GM23248 (cell line): ENCODE data around the gene ZNF614. TPM values are rescaled to one million over a fixed set of nuclear protein-coding genes. Genes with fewer than 3 reads are reported as not detected.
"Not testable (repeated sequence)": the region's sequence is repeated elsewhere in the genome, so short reads cannot be mapped to it uniquely, and the experiment has no call there.

Source experiments
- DNase-seq: peaks from one replicate; pipeline ENCODE4 v3.0.0-alpha.2; 2015
- H2AFZ ChIP-seq: fragments of 200-600 bp; sonication (generic); 2 replicates; pipeline ENCODE4 v1.6.1; 2016; ENCODE audit warnings: antibody characterized with exemption
- H3F3A ChIP-seq: fragments of 200-600 bp; sonication (generic); 2 replicates; pipeline ENCODE4 v1.6.1; 2016; ENCODE audit warnings: mild to moderate bottlenecking, antibody characterized with exemption, mixed run types; ENCODE audit not compliant: insufficient read depth
- H3K27ac ChIP-seq: fragments of 200-600 bp; sonication (generic); 2 replicates; pipeline ENCODE4 v1.5.1; 2016; ENCODE audit warnings: mild to moderate bottlenecking
- H3K27me3 ChIP-seq: fragments of 200-600 bp; sonication (generic); replicated peaks from 2 replicates; pipeline ENCODE4 v1.6.1; 2016; ENCODE audit warnings: mild to moderate bottlenecking; ENCODE audit not compliant: insufficient read depth
- H3K36me3 ChIP-seq: fragments of 200-600 bp; sonication (generic); 2 replicates; pipeline ENCODE4 v1.6.1; 2016; ENCODE audit warnings: low read depth, mild to moderate bottlenecking
- H3K4me1 ChIP-seq: fragments of 200-600 bp; sonication (generic); 2 replicates; pipeline ENCODE4 v1.6.1; 2016; ENCODE audit warnings: mild to moderate bottlenecking; ENCODE audit not compliant: insufficient read depth
- H3K4me2 ChIP-seq: fragments of 200-600 bp; sonication (generic); one replicate; pipeline ENCODE4 v1.6.1; 2016; ENCODE audit warnings: mild to moderate bottlenecking; ENCODE audit not compliant: unreplicated experiment
- H3K4me3 ChIP-seq: fragments of 200-600 bp; sonication (generic); 2 replicates; pipeline ENCODE4 v1.5.1; 2016; ENCODE audit warnings: mild to moderate bottlenecking
- H3K79me2 ChIP-seq: fragments of 200-600 bp; sonication (generic); 2 replicates; pipeline ENCODE4 v1.6.1; 2016; ENCODE audit warnings: mild to moderate bottlenecking; ENCODE audit not compliant: insufficient read depth
- H3K9ac ChIP-seq: fragments of 200-600 bp; sonication (generic); 2 replicates; pipeline ENCODE4 v1.6.1; 2016; ENCODE audit warnings: mild to moderate bottlenecking
- H3K9me2 ChIP-seq: fragments of 200-600 bp; sonication (generic); 2 replicates; pipeline ENCODE4 v1.6.1; 2016; ENCODE audit warnings: mixed run types, mild to moderate bottlenecking, moderate library complexity; ENCODE audit not compliant: insufficient read depth
- H3K9me3 ChIP-seq: fragments of 200-600 bp; sonication (generic); one replicate; pipeline ENCODE4 v1.6.1; 2017; ENCODE audit warnings: low read depth
- H4K20me1 ChIP-seq: fragments of 200-600 bp; sonication (generic); 2 replicates; pipeline ENCODE4 v1.6.0; 2016; ENCODE audit not compliant: insufficient read depth
- EZH2 ChIP-seq: fragments of 200-600 bp; sonication (generic); IDR thresholded peaks from 2 replicates; pipeline ENCODE4 v1.6.1; 2018; ENCODE audit warnings: antibody characterized with exemption, mild to moderate bottlenecking; ENCODE audit not compliant: insufficient read depth, poor library complexity, severe bottlenecking
- EZH2phosphoT487 ChIP-seq: fragments of 200-600 bp; sonication (generic); IDR thresholded peaks from 2 replicates; pipeline ENCODE4 v1.6.1; 2018; ENCODE audit warnings: antibody characterized with exemption, moderate library complexity, mild to moderate bottlenecking, low read depth; ENCODE audit not compliant: insufficient read depth
- WGBS, 2 experiments: methylation state at CpG; one replicate each; pipeline ENCODE4 v1.1.6; 2015 to 2017; ENCODE audit warnings: low lambda C conversion rate in 2 of 2, low coverage in 1 of 2; ENCODE audit errors: missing lambda C conversion rate in 2 of 2; 5-methylcytosine and 5-hydroxymethylcytosine counted together
- in situ Hi-C: fragments of 300-500 bp; cut with MboI; formaldehyde crosslinking; loops from 2 replicates; pipeline ENCODE4 v1.15.0; 2020
- polyA plus RNA-seq: library from polyadenylated mRNA; unstranded; fragments of >200 nt; fragmentation: Nextera tagmentation; extraction: Ambion mirVana; gene quantifications from 2 replicates; pipeline ENCODE4 v1.2.1, GENCODE V29; 2016
- total RNA-seq: library from RNA; depleted of rRNA; stranded (reverse); fragments of >200 nt; shearing (Covaris generic); gene quantifications from 2 replicates; pipeline ENCODE4 v1.2.3, GENCODE V29; 2014

The ZNF614 gene
- total and polyA plus RNA-seq, 2 experiments from 2014 or later = 7.1 to 8.5 TPM

DNA sequence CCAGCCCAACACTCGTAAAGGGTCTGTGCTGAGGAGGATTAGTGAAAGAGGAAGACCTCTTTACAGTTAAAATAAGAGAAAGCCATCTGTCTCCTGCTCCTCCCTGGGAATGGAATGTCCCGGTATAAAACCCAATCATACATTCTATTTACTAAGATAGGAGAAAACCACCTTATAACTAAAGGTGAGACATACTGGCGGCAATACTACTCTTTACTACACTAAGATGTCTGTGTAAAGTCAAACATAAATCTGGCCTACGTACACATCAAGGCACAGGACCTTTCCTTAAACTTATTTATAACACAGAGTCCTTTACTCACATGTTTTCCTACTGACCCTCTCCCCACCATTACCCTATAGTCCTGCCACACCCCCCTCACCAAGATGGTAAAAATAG, 44.8 kb downstream of the ZNF614 start:
- no peak overlapping the region for H3K9ac ChIP-seq
- peaks cover 82% of the 10 kb centered on the region for H3K79me2 ChIP-seq
- in situ Hi-C loops = no loop called here
- H4K20me1 ChIP-seq = no peaks in the 10 kb centered on the region
- no peak overlapping the region for H3K4me3 ChIP-seq
- peaks cover 10% of the 10 kb centered on the region; the same call in 1 of the 2 replicates for H3K36me3 ChIP-seq
- H3K27me3 ChIP-seq = no peaks in the 10 kb centered on the region
- H3K9me2 ChIP-seq = no peaks in the 10 kb centered on the region
- TF ChIP-seq EZH2 = no peak
- TF ChIP-seq EZH2phosphoT487 = no peak
- H3K4me1 ChIP-seq = peaks cover 9% of the 10 kb centered on the region; the same call in 1 of the 2 replicates
- no peaks in the 10 kb centered on the region for H3K9me3 ChIP-seq
- no peak overlapping the region for H3K27ac ChIP-seq
- no peak overlapping the region for H3K4me2 ChIP-seq
- no peaks in the 10 kb centered on the region for H3F3A ChIP-seq
- H2AFZ ChIP-seq = no peak overlapping the region
- 80 to 83% methylated on average over 4 of the region's 4 CpGs for WGBS, 2 experiments
- DNase-seq = no peak

DNA sequence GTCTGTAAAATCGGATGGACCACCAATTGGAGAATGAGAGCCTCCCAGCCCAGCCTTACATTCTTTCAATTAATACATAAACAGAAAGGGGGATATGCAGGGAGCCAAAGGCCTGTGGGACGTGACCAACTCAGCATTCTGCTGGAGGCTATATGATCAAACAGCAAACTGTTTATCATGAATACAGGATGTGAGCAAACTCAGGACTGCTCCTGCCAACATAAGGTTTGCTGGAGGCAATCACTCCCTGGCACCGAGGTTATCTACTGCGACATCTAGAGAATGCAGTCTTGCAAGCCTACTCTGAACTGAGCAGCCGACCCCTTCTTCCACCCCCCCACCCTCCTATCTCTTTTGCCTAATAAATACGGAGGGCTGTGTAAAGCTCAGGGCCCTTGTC, 47.3 kb downstream of the ZNF614 start:
- H3K4me3 ChIP-seq, H3K9me2 ChIP-seq, H3K9ac ChIP-seq, DNase-seq, in situ Hi-C loops, H3K4me1 ChIP-seq, H3K27ac ChIP-seq, H2AFZ ChIP-seq, H3K9me3 ChIP-seq, H4K20me1 ChIP-seq, H3F3A ChIP-seq, H3K4me2 ChIP-seq, H3K27me3 ChIP-seq: not testable (repeated sequence)
- 95 to 97% methylated on average over 4 to 6 of the region's 6 CpGs for WGBS, 2 experiments
- peaks cover 10% of the 10 kb centered on the region; the same call in 1 of the 2 replicates for H3K36me3 ChIP-seq
- H3K79me2 ChIP-seq = peaks cover 99% of the 10 kb centered on the region

DNA sequence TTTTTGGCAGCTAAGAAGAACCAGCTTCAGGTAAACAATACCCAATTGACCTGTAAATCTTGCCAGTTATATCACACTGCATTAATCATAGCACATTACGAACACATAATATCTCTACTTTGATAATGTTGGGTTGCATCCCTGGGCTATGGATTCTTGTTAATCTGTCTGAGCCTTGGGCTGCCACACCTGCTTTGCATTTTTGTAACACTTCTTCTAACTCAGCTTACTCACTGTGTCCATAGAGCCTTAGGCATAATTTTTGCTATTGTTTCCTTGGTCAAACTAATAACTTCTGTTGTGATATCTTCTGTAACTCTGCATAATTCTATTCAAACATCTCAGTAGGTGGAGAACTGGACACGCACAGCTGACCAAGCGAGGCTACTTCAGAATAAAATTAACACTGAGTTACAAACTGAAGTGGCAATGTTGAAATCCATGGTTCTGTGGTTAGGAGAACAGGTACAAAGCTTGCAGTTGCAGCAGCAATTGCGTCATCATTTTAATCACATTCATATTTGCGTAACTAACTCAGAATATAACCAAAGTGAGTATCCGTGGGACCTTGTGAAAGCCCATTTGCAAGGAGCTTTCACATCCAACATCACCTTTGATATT, 48.0 kb downstream of the ZNF614 start:
- in situ Hi-C loops = no loop called here
- WGBS, 2 experiments = 92 to 95% methylated on average over 6 of the region's 6 CpGs
- H3K9ac ChIP-seq = no peak overlapping the region
- H3K4me2 ChIP-seq = no peak overlapping the region
- H3K27ac ChIP-seq = no peak overlapping the region
- peaks cover 98% of the 10 kb centered on the region for H3K79me2 ChIP-seq
- no peaks in the 10 kb centered on the region for H3K9me3 ChIP-seq
- no peaks in the 10 kb centered on the region for H3K27me3 ChIP-seq
- no peak for TF ChIP-seq EZH2
- TF ChIP-seq EZH2phosphoT487 = no peak
- H3K9me2 ChIP-seq = no peaks in the 10 kb centered on the region
- no peak for DNase-seq
- H3K36me3 ChIP-seq = peaks cover 10% of the 10 kb centered on the region; the same call in 1 of the 2 replicates
- H3K4me1 ChIP-seq = peaks cover 3% of the 10 kb centered on the region; the same call in 1 of the 2 replicates
- no peak overlapping the region for H3K4me3 ChIP-seq
- no peak overlapping the region for H2AFZ ChIP-seq
- H3F3A ChIP-seq = no peaks in the 10 kb centered on the region
- no peaks in the 10 kb centered on the region for H4K20me1 ChIP-seq

DNA sequence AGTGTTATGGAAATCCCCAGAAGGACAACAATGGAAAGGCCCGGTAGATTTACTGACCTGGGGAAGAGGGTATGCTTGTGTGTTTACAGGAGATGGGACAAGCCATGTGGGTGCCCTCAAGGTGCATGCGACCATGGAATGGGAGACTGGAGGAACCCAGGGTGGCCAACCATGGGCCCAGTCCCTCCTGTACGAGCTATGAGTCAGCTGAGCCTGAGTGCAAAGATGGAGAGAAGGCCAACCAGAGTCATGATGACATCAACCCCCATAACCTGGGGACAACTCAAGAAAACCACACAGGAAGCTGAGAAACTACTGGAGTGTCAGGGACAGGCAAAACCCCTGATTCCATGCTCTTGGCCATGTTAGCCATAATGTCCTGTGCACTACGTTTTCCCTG, 49.3 kb downstream of the ZNF614 start:
- Histone ChIP-seq H2AFZ (no peak overlapping the region), H3K27ac (no peak overlapping the region), H3K9me2 (no peaks in the 10 kb centered on the region), H3K27me3 (no peaks in the 10 kb centered on the region), H3K79me2 (peaks cover 98% of the 10 kb centered on the region), H3K4me3 (no peak overlapping the region), H3F3A (no peaks in the 10 kb centered on the region), H3K9me3 (no peaks in the 10 kb centered on the region), H3K4me2 (no peak overlapping the region), H3K36me3 (peaks cover 23% of the 10 kb centered on the region), H3K9ac (no peak overlapping the region), H4K20me1 (no peaks in the 10 kb centered on the region), H3K4me1 (no peaks in the 10 kb centered on the region)
- DNase-seq = no peak
- 89 to 94% methylated on average over 4 of the region's 4 CpGs for WGBS, 2 experiments
- in situ Hi-C loops = no loop called here
- TF ChIP-seq EZH2phosphoT487 = no peak
- TF ChIP-seq EZH2 = no peak

DNA sequence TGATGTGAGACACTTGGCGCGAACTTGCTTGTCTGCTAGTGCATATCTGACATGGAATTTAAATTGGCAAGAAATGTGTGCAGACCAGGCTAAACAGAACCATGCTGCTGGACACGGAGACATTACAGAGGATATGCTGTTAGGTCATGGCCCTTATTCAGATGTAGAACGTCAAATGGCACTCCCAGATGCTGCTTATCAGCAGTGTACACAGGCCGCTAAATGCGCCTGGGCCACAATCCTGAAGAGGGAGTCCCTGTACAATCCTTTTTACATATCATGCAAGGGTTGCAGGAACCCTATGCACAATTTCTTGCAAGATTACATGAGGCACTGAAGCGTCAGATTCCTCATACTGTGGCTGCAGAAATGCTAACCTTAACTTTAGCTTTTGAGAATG, 50.8 kb downstream of the ZNF614 start:
- H2AFZ ChIP-seq = no peak overlapping the region
- H3K4me1 ChIP-seq = no peaks in the 10 kb centered on the region
- TF ChIP-seq EZH2 (no peak), EZH2phosphoT487 (no peak)
- no peak overlapping the region for H3K4me2 ChIP-seq
- in situ Hi-C loops = no loop called here
- H3K4me3 ChIP-seq = no peak overlapping the region
- H3K27ac ChIP-seq = no peak overlapping the region
- peaks cover 95% of the 10 kb centered on the region for H3K79me2 ChIP-seq
- H3K36me3 ChIP-seq = peaks cover 38% of the 10 kb centered on the region
- no peak for DNase-seq
- H3F3A ChIP-seq = no peaks in the 10 kb centered on the region
- no peak overlapping the region for H3K9ac ChIP-seq
- H3K9me3 ChIP-seq = no peaks in the 10 kb centered on the region
- H4K20me1 ChIP-seq = no peaks in the 10 kb centered on the region
- H3K27me3 ChIP-seq = no peaks in the 10 kb centered on the region
- H3K9me2 ChIP-seq = no peaks in the 10 kb centered on the region
- 87 to 91% methylated on average over 7 of the region's 7 CpGs for WGBS, 2 experiments
